Measurements from ENCODE around the gene HTRA1.

HTRA1 gene

DNA sequence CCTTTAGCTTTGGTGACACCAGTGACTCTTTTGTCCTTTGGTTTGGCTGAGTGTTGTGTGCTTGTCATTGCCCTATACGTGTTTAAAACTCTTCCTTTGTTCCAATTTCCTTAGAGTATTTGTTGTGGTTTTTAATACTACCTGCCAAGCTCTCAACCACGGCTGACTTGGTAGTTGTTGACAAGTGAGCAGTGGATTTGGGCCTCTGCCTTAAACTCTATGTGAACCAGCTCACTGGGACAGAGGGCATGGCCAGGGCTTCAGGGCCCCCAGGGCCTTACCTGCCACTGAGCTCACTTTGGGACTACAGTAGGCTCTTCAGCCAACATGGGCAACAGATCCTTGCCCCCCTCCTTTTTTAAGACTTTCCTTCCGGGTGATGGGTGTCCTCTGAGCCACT, 89.6 kb downstream of the HTRA1 start:
- Histone ChIP-seq H2AFZ (ENCODE audit: low read length) (no peak overlapping the region), H3F3A (ENCODE audit: insufficient read depth, low read length) (no peaks in the 10 kb centered on the region), H3K4me3 (ENCODE audit: low read depth, low read length, poor library complexity, severe bottlenecking) (no peak overlapping the region), H3K9me3 (ENCODE audit: low read length) (no peaks in the 10 kb centered on the region), H3K79me2 (ENCODE audit: insufficient read depth, low read length) (no peaks in the 10 kb centered on the region), H3K36me3 (ENCODE audit: insufficient read depth, low read length) (no peaks in the 10 kb centered on the region), H3K27me3 (ENCODE audit: insufficient read depth, low read length) (no peaks in the 10 kb centered on the region), H3K27ac (ENCODE audit: low read depth, low read length, poor library complexity, severe bottlenecking) (no peak overlapping the region), H3K9ac (ENCODE audit: low read length) (no peak overlapping the region), H4K20me1 (ENCODE audit: insufficient read depth, low read length) (no peaks in the 10 kb centered on the region), H3K4me2 (ENCODE audit: low read length) (no peak overlapping the region), H3K4me1 (ENCODE audit: insufficient read depth, low read length, severe bottlenecking) (no peaks in the 10 kb centered on the region), H3K9me2 (ENCODE audit: low read depth, low read length) (no peaks in the 10 kb centered on the region)
- no peak for TF ChIP-seq EZH2 (IDR thresholded peaks at IDR 0.05; ENCODE audit: borderline replicate concordance, low read length)
- TF ChIP-seq, protein P1, sequence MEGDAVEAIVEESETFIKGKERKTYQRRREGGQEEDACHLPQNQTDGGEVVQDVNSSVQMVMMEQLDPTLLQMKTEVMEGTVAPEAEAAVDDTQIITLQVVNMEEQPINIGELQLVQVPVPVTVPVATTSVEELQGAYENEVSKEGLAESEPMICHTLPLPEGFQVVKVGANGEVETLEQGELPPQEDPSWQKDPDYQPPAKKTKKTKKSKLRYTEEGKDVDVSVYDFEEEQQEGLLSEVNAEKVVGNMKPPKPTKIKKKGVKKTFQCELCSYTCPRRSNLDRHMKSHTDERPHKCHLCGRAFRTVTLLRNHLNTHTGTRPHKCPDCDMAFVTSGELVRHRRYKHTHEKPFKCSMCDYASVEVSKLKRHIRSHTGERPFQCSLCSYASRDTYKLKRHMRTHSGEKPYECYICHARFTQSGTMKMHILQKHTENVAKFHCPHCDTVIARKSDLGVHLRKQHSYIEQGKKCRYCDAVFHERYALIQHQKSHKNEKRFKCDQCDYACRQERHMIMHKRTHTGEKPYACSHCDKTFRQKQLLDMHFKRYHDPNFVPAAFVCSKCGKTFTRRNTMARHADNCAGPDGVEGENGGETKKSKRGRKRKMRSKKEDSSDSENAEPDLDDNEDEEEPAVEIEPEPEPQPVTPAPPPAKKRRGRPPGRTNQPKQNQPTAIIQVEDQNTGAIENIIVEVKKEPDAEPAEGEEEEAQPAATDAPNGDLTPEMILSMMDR (IDR thresholded peaks at IDR 0.05; ENCODE audit: low read length): no peak

DNA sequence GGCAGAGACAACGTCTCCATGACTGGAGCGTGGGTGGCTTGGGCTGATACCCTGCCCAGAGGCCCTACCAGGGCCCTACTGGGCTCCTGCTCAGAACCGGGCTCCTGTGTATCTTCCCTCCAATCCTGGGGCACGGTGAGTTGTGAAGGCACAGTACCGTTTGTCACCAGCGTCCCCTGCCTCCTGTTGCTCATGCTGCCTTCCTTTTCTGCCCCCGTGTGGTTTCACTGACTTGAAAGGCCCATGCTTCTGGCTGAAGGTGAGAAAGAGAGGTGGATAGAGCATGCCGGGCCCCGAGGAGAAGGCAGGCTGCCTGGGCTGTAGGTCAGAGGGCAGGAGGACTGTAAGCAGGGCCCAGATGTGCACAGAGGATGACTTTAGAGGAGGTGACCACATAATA, 90.1 kb downstream of the HTRA1 start:
- no peak overlapping the region for H2AFZ ChIP-seq (ENCODE audit: low read length)
- H3K4me2 ChIP-seq (ENCODE audit: low read length): no peak overlapping the region
- no peaks in the 10 kb centered on the region for H3F3A ChIP-seq (ENCODE audit: insufficient read depth, low read length)
- H3K79me2 ChIP-seq (ENCODE audit: insufficient read depth, low read length): no peaks in the 10 kb centered on the region
- TF ChIP-seq, protein P1 (IDR thresholded peaks at IDR 0.05; ENCODE audit: low read length): no peak
- no peak for TF ChIP-seq EZH2 (IDR thresholded peaks at IDR 0.05; ENCODE audit: borderline replicate concordance, low read length)
- no peaks in the 10 kb centered on the region for H3K9me2 ChIP-seq (ENCODE audit: low read depth, low read length)
- no peaks in the 10 kb centered on the region for H3K27me3 ChIP-seq (ENCODE audit: insufficient read depth, low read length)
- H3K9me3 ChIP-seq (ENCODE audit: low read length): no peaks in the 10 kb centered on the region
- no peak overlapping the region for H3K4me3 ChIP-seq (ENCODE audit: low read depth, low read length, poor library complexity, severe bottlenecking)
- H3K27ac ChIP-seq (ENCODE audit: low read depth, low read length, poor library complexity, severe bottlenecking): no peak overlapping the region
- no peak overlapping the region for H3K9ac ChIP-seq (ENCODE audit: low read length)
- H3K36me3 ChIP-seq (ENCODE audit: insufficient read depth, low read length): no peaks in the 10 kb centered on the region
- no peaks in the 10 kb centered on the region for H4K20me1 ChIP-seq (ENCODE audit: insufficient read depth, low read length)
- no peaks in the 10 kb centered on the region for H3K4me1 ChIP-seq (ENCODE audit: insufficient read depth, low read length, severe bottlenecking)

DNA sequence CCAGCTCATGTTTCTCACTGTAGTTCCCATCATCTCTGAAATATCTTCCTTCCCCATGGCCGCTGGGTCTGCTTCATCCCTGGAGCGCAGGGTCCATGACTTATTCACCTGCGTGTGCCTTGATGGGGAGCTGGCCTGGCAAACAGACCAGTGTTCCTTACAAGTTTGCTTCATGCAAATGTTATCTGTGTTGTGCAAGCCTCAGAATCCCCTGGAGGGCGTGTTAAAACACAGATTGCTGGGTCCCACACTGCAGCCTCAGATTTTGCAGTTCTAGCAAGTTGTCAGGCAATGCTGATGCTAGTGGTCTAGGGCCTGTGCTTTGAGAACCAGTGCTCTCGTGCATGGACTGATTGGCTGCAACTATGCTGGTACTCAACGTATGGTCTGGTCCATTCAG, 92.0 kb downstream of the HTRA1 start:
- Histone ChIP-seq H3K79me2 (ENCODE audit: insufficient read depth, low read length) (no peaks in the 10 kb centered on the region), H3K4me2 (ENCODE audit: low read length) (no peak overlapping the region), H3K4me3 (ENCODE audit: low read depth, low read length, poor library complexity, severe bottlenecking) (no peak overlapping the region), H3K4me1 (ENCODE audit: insufficient read depth, low read length, severe bottlenecking) (no peaks in the 10 kb centered on the region), H3K9ac (ENCODE audit: low read length) (no peak overlapping the region), H3K36me3 (ENCODE audit: insufficient read depth, low read length) (no peaks in the 10 kb centered on the region), H3K27me3 (ENCODE audit: insufficient read depth, low read length) (no peaks in the 10 kb centered on the region), H4K20me1 (ENCODE audit: insufficient read depth, low read length) (no peaks in the 10 kb centered on the region), H3F3A (ENCODE audit: insufficient read depth, low read length) (no peaks in the 10 kb centered on the region), H2AFZ (ENCODE audit: low read length) (no peak overlapping the region), H3K27ac (ENCODE audit: low read depth, low read length, poor library complexity, severe bottlenecking) (no peak overlapping the region), H3K9me3 (ENCODE audit: low read length) (no peaks in the 10 kb centered on the region), H3K9me2 (ENCODE audit: low read depth, low read length) (no peaks in the 10 kb centered on the region)
- TF ChIP-seq, protein P1 (IDR thresholded peaks at IDR 0.05; ENCODE audit: low read length): no peak
- no peak for TF ChIP-seq EZH2 (IDR thresholded peaks at IDR 0.05; ENCODE audit: borderline replicate concordance, low read length)
